Endodermal cell (in vitro differentiated cells): ENCODE data around the gene PCTP. TPM values are rescaled to one million over a fixed set of nuclear protein-coding genes. Genes with fewer than 3 reads are reported as not detected.

Source experiments
- DNase-seq: peaks from one replicate; pipeline ENCODE4 v3.0.0-alpha.2; 2017
- H3K27ac ChIP-seq: 2 replicates; pipeline ENCODE4 v1.5.1; 2013; ENCODE audit warnings: mild to moderate bottlenecking, low read depth, low read length, moderate library complexity
- H3K27me3 ChIP-seq: 2 replicates; pipeline ENCODE4 v1.6.1; 2013; ENCODE audit warnings: mild to moderate bottlenecking, low read length, moderate library complexity; ENCODE audit not compliant: insufficient read depth, control insufficient read depth, poor library complexity, severe bottlenecking
- H3K36me3 ChIP-seq: 2 replicates; pipeline ENCODE4 v1.7.0; 2013; ENCODE audit warnings: mild to moderate bottlenecking, low read length, moderate library complexity; ENCODE audit not compliant: control insufficient read depth, insufficient read depth
- H3K4me1 ChIP-seq: one replicate; pipeline ENCODE4 v1.7.0; 2013; ENCODE audit warnings: low read length; ENCODE audit not compliant: control insufficient read depth, insufficient read depth
- H3K4me3 ChIP-seq: 2 replicates; pipeline ENCODE4 v1.5.1; 2013; ENCODE audit warnings: mild to moderate bottlenecking, low read length, moderate library complexity
- H3K9ac ChIP-seq: 2 replicates; pipeline ENCODE4 v1.6.1; 2013; ENCODE audit warnings: mild to moderate bottlenecking, low read length, moderate library complexity; ENCODE audit not compliant: poor library complexity, severe bottlenecking; ENCODE audit errors: extremely low read depth
- H3K9me3 ChIP-seq: 2 replicates; pipeline ENCODE4 v1.6.1; 2013; ENCODE audit warnings: mild to moderate bottlenecking, low read length, moderate library complexity; ENCODE audit not compliant: control insufficient read depth
- H3K27ac Mint-ChIP-seq: 2 replicates; pipeline ENCODE4 v1.8.0; 2020; ENCODE audit warnings: mixed read lengths
- H3K27me3 Mint-ChIP-seq: 2 replicates; pipeline ENCODE4 v1.8.0; 2021; ENCODE audit warnings: mild to moderate bottlenecking, mixed read lengths; ENCODE audit not compliant: insufficient read depth
- H3K36me3 Mint-ChIP-seq: 2 replicates; pipeline ENCODE4 v1.8.0; 2020; ENCODE audit warnings: low read depth, mixed read lengths
- H3K4me1 Mint-ChIP-seq: 2 replicates; pipeline ENCODE4 v1.8.0; 2020; ENCODE audit warnings: mixed read lengths
- H3K4me3 Mint-ChIP-seq: 2 replicates; pipeline ENCODE4 v1.8.0; 2020; ENCODE audit warnings: mild to moderate bottlenecking, moderate library complexity, mixed read lengths
- H3K9me3 Mint-ChIP-seq: 2 replicates; pipeline ENCODE4 v1.8.0; 2020; ENCODE audit warnings: mild to moderate bottlenecking, mixed read lengths
- WGBS, 2 experiments: methylation state at CpG; one replicate each; pipeline versions ENCODE4 v1.1.5 to v1.1.7; 2013; ENCODE audit warnings: missing lambda C conversion rate in 2 of 2, mixed read lengths in 1 of 2; ENCODE audit not compliant: insufficient coverage in 1 of 2, insufficient read length in 1 of 2; 5-methylcytosine and 5-hydroxymethylcytosine counted together
- total RNA-seq, 2 donors: library from RNA; stranded (reverse); fragmentation: NEBNext Ultra II Directional in 1 of 2; extraction: Animal tissue kit (Norgen Biotek cat#: 25700) in 1 of 2; gene quantifications; 2 replicates in 1 of 2; 3 replicates in 1 of 2; pipeline ENCODE4 v1.2.1, GENCODE V29; 2021
- TF ChIP-seq, protein P1 (sequence below): fragments of 200-600 bp; sonication (generic); conservative IDR thresholded peaks from 2 replicates; pipeline ENCODE4 v1.5.0; 2021; ENCODE audit warnings: antibody characterized with exemption, mild to moderate bottlenecking

The PCTP gene
- total RNA-seq, 2 donors from 2014 or later = 29.0 to 47.2 TPM

DNA sequence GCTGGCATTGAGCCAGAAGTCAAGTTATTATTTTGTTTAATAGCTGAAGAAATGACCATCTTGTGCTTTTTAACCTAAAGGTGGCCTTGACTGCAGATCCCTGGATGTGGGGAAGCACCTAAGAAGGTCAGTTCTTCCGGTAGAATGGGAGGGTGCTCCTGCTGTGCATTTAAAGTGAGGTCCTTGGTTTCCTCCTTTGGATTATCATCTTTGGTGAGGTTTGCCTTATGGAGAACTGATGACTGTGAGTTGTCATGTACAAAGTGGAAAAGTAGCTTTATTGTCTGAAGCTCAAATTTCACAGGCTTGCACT lies 66.5 kb downstream of the PCTP start:
- Mint-ChIP-seq H3K36me3 (no peaks in the 10 kb centered on the region), H3K4me3 (no peak overlapping the region), H3K27me3 (no peaks in the 10 kb centered on the region), H3K27ac (no peak overlapping the region), H3K4me1 (peaks cover 15% of the 10 kb centered on the region), H3K9me3 (no peaks in the 10 kb centered on the region)
- Histone ChIP-seq H3K27me3 (no peaks in the 10 kb centered on the region), H3K4me1 (peaks cover 10% of the 10 kb centered on the region), H3K4me3 (no peak overlapping the region), H3K36me3 (no peaks in the 10 kb centered on the region), H3K9ac (no peak overlapping the region), H3K27ac (no peak overlapping the region), H3K9me3 (peaks cover 9% of the 10 kb centered on the region)
- TF ChIP-seq, protein P1, sequence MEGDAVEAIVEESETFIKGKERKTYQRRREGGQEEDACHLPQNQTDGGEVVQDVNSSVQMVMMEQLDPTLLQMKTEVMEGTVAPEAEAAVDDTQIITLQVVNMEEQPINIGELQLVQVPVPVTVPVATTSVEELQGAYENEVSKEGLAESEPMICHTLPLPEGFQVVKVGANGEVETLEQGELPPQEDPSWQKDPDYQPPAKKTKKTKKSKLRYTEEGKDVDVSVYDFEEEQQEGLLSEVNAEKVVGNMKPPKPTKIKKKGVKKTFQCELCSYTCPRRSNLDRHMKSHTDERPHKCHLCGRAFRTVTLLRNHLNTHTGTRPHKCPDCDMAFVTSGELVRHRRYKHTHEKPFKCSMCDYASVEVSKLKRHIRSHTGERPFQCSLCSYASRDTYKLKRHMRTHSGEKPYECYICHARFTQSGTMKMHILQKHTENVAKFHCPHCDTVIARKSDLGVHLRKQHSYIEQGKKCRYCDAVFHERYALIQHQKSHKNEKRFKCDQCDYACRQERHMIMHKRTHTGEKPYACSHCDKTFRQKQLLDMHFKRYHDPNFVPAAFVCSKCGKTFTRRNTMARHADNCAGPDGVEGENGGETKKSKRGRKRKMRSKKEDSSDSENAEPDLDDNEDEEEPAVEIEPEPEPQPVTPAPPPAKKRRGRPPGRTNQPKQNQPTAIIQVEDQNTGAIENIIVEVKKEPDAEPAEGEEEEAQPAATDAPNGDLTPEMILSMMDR = no peak
- no peak for DNase-seq
- WGBS, 2 experiments = 95 to 100% methylated on average over 1 of the region's 1 CpG

DNA sequence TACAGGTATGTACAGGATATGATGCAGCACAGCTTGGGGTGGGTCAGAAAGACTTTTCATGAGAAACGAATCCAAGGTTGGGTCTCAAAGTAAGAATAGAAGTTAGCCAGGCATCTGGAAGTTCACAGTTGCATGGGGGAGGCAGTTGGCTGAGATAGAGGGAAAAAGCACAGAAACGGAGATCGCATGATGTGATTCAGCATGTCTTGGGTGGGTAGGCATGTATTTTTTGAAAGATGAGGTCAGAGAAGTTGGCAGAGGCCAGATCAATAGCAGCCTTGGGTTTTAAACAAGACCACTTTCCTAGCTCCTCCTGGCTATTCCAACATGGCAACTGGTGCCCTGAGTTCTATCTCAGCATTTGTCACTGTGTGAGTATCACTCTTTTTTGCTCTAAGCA lies 67.2 kb downstream of the PCTP start:
- H3K36me3 ChIP-seq = no peaks in the 10 kb centered on the region
- 75 to 91% methylated on average over 1 to 3 of the region's 3 CpGs for WGBS, 2 experiments
- Mint-ChIP-seq H3K4me1 (peaks cover 20% of the 10 kb centered on the region), H3K36me3 (no peaks in the 10 kb centered on the region), H3K27me3 (no peaks in the 10 kb centered on the region), H3K4me3 (no peak overlapping the region), H3K9me3 (no peaks in the 10 kb centered on the region), H3K27ac (no peak overlapping the region)
- H3K4me3 ChIP-seq = no peak overlapping the region
- TF ChIP-seq, protein P1 = no peak
- no peak overlapping the region for H3K9ac ChIP-seq
- DNase-seq = no peak
- peaks cover 5% of the 10 kb centered on the region for H3K4me1 ChIP-seq
- peaks cover 9% of the 10 kb centered on the region for H3K9me3 ChIP-seq
- H3K27ac ChIP-seq = no peak overlapping the region
- H3K27me3 ChIP-seq = no peaks in the 10 kb centered on the region

DNA sequence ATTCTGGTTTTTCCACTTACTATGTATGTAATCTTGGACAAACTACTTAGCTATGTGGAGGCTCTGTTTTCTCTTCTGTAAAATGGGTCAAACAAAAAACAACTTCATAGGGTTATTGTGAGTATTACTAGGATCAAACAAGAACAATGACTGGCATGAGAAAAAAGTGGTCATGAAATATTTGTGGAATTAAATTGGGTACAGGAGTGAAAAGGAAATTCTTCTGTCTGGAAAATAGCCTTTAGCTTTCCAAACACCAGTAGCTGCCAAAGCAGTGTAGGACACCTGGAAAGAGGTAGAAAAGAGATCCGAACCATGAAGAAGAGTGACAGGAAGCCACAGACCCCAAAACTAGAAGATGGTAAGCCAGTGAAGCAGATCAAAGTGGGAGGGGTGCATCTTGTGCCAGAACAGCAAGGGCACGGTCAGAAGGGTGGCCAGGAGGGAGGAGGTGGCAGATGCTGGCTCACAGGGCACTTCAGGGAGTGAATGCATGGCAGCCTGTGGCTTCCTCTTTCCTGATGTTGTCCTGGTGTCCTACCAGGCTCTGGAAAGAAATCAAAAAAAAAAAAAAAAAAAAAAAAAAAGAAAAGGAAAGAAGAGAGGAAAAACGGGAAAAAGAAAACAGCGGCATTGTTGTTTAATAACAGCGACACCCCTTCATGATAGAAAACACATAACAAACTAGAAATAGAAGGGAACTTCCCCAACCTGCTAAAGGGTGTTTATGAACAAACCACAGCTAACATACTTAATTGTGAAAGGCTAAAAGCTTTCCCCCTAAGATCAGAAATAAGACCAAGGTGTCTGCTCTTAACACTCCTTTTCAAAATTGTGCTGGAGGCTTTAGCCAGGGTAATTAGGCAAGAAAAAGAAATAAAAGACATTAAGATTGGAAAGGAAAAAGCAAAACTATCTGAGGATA lies 67.9 kb downstream of the PCTP start:
- DNase-seq = no peak
- TF ChIP-seq, protein P1 = no peak
- Mint-ChIP-seq H3K9me3 (no peaks in the 10 kb centered on the region), H3K4me3 (no peak overlapping the region), H3K36me3 (no peaks in the 10 kb centered on the region), H3K4me1 (peaks cover 20% of the 10 kb centered on the region), H3K27me3 (no peaks in the 10 kb centered on the region), H3K27ac (no peak overlapping the region)
- no peaks in the 10 kb centered on the region for H3K36me3 ChIP-seq
- H3K4me1 ChIP-seq = peaks cover 5% of the 10 kb centered on the region
- H3K27me3 ChIP-seq = no peaks in the 10 kb centered on the region
- H3K9ac ChIP-seq = no peak overlapping the region
- peaks cover 9% of the 10 kb centered on the region for H3K9me3 ChIP-seq
- WGBS, 2 experiments = 75 to 92% methylated on average over 2 to 3 of the region's 5 CpGs
- H3K4me3 ChIP-seq = no peak overlapping the region
- H3K27ac ChIP-seq = no peak overlapping the region
